Dedifferentiated amniotic fluid mesenchymal stem cell (primary cell): ENCODE measurements around the gene HMCN2.

Source experiments
- DNase-seq: peaks from one replicate; pipeline ENCODE4 v3.0.0-alpha.2; 2016; ENCODE audit errors: extremely low spot score

The HMCN2 gene

GRCh38 chr9:130345009-130345896 lies 79.7 kb downstream of the HMCN2 start:
- no peak for DNase-seq

GRCh38 chr9:130345897-130346385 lies 80.4 kb downstream of the HMCN2 start:
- no peak for DNase-seq

- DNase-seq, result no peak
These were observed 80.9 kb downstream of the HMCN2 start for GRCh38 chr9:130346431-130346830.

GRCh38 chr9:130347036-130347435 lies 81.5 kb downstream of the HMCN2 start:
- DNase-seq, result no peak

DNA sequence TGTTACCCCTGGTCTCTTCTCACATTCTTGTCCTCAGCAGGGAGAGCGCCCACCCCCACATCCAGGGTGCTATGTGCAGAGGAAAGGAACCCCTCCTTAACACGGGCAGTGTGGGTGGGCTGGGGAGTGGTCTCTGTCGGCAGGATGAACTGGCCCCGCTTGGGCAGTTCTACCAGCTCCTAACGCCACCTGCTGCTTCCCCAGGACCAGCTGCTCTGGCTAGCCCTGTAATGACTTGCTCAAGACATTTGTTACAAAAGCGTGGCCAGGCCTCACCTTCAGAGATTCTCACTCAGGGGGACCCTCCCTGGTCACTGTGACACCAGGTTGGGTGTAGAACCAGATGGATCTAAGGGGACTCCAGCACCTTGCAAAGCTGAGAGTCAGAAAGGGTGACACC lies 82.4 kb downstream of the HMCN2 start:
- no peak for DNase-seq

GRCh38 chr9:130348341-130348740 lies 82.8 kb downstream of the HMCN2 start:
- DNase-seq, result no peak

DNA sequence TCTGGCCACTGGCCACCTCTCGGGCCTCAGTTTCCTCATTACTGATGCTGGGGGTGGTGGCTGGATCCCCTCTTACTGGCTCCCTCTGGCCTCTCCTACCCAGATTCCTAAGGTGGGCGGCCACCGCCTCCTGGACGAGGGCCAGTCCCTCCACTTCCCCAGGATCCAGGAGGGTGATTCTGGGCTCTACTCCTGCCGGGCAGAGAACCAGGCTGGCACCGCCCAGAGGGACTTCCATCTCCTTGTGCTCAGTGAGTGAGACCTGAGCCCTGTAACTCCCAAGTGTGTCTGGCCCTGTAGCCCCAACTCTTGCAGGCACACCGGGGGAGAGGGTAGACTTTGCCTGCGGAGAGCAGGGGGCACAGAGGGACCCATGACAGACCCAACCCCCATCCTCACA lies 83.3 kb downstream of the HMCN2 start:
- no peak for DNase-seq

- no peak for DNase-seq
These were observed 83.8 kb downstream of the HMCN2 start for GRCh38 chr9:130349398-130349797.

- no peak for DNase-seq
These were observed 85.8 kb downstream of the HMCN2 start for GRCh38 chr9:130351343-130351742.

DNA sequence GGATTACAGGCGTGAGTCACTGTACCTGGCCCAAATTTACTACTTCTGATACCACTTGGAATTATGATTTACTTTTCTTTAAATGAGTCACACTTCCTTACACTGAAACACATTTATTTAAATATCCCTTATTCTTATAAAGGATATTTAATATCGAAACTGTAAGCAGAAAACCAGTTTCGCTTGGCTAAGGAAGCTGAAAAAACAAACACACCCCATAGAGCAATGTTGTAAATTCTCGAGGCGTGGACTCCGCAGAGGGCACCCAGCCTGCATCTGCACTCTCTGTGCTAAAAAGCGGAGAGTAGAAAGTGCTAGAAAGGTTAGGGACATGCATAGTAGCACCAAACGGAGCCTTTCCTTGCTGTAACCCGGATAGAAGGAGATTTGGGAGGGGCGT lies 86.5 kb downstream of the HMCN2 start:
- no peak for DNase-seq

DNA sequence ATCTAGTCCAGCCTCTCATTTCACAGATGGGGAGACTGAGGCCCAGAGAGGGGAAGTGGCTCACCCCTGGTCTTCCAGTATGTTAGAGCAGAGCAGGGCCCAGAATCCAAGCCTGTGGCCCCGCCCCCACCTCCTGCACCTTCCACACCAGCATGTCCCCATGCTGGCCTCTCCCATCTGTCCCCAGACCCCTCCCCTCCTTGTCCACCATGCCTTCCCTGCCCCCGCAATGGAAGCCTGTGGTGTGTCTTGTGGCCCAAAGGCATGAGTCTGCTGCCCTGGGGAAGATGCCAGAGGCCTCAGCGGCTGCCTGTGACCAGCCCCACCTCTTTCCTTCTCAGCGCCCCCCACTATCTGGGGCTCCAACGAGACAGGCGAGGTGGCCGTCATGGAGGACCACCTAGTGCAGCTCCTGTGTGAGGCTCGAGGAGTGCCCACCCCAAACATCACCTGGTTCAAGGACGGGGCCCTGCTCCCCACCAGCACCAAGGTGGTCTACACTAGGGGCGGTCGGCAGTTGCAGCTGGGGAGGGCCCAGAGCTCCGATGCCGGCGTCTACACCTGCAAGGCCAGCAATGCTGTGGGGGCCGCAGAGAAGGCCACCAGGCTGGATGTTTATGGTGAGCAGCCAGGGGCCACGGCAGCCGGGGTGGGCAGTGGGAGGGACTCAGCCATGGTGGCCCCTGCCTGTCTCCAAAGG lies 87.2 kb downstream of the HMCN2 start:
- DNase-seq, result no peak

DNA sequence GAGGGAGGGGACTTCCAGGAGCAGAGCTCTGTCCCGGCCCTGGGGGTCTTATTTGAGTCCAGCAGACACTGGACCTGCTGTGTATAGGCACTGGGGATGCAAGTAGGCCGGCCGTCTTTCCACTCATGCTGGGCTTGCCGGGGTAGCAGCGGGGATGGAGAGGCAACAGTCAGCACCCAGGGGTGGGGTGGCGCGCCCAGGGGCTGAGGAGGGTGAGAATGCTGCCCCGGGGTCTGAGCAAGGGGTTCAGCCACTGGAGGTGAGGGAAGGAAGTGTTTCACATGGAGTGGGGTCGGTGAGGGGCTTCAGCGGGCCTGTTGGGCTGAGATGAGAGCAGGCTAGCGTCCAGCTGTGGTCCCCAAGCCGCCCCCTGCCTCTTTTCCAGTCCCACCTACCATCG lies 88.8 kb downstream of the HMCN2 start:
- no peak for DNase-seq

DNA sequence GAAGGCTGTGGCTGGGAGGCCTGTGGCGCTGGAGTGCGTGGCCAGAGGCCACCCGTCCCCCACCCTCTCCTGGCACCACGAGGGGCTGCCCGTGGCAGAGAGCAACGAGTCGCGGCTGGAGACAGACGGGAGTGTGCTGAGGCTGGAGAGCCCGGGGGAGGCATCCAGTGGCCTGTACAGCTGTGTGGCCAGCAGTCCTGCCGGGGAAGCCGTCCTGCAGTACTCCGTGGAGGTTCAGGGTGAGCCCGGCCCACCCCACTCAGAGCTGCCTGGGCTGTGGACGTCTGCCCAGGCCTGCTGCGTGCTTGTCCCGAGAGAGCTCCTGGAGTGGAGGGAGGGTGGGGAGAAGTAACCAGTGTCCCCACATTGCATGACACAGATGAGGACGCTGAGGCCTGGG lies 89.2 kb downstream of the HMCN2 start:
- no peak for DNase-seq

DNA sequence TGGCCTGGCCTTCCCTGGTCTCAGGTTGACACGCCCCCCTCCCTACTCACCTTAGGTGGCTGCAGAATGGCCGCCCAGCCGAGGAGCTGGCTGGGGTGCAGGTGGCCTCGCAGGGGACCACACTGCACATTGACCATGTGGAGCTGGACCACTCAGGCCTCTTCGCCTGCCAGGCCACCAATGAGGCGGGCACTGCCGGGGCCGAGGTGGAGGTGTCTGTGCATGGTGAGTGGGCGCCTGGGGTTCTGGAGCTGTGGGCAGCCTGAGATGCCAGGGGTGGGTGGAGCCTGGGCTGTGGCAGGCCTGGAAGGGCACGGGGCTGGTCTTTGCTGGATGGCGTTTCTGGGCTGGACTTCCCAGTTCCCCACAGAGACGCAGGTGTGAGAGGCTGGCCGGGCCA lies 90.5 kb downstream of the HMCN2 start:
- no peak for DNase-seq

- no peak for DNase-seq
These were observed 91.5 kb downstream of the HMCN2 start for GRCh38 chr9:130356877-130357584.

GRCh38 chr9:130358928-130359327 lies 93.4 kb downstream of the HMCN2 start:
- DNase-seq, result no peak

DNA sequence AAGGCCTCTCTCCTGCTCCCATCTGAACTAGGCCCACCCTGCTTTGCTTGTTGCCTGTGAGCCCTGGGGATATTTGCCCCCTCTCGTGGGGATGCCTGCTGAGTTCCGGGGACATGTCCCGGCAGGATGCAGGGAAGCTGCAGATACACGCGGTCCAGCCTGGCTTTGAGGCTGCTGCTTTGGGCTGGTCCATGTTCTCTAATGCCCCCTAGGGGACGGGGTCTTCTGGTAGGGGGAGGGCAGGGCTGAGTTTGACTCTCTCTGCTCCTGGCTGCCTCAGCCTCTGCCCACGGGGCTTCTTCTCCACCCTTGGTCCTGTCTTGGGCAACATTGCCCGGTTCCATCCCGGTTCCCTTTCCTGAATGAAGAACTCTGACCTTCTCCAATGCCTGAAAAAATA lies 94.3 kb downstream of the HMCN2 start:
- DNase-seq, result no peak

DNA sequence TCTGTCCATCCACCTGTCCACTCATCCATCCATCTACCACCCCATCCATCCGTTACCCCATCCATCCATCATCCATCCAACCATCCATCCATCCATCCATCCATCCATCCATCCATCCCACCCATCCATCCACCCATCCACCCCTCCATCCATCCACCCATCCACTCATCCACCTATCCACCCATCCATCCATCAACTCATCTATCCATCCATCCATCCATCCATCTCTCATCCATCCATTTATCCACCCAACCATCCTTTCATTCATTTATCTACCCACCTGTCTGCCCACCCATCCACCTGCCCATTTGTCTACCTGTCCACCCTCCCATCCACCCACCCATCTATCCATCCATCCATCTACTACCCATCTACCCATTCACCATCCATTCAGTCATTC lies 95.1 kb downstream of the HMCN2 start:
- no peak for DNase-seq

DNA sequence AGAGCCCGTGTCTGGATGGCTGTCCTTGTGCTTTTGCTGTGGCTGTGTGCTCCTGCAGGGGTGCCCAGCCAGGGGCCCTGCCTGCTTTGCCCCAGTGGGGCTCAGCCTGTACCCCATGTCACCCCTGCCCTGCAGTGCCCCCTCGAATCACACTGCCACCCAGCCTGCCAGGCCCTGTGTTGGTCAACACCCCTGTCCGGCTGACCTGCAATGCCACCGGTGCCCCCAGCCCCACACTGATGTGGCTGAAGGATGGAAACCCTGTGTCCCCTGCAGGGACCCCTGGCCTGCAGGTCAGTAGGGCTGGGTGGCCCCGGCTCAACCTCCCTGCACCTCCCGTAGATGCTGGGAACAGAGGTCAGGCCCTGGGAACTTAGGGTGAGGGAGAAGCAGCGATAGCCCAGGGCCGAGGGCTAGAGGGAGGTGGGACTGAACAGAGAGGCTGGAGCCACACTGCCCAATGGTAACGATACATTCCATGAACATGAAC lies 96.4 kb downstream of the HMCN2 start:
- no peak for DNase-seq

GRCh38 chr9:130362691-130363090 lies 97.1 kb downstream of the HMCN2 start:
- no peak for DNase-seq

GRCh38 chr9:130363755-130364404 lies 98.3 kb downstream of the HMCN2 start:
- no peak for DNase-seq
